Ovary (tissue), 3 donors: ENCODE measurements around the gene TMEM250.

Experiments
- POLR2A ChIP-seq: fragments of 450-650 bp; IDR thresholded peaks from one replicate; pipeline ENCODE4 v1.6.1; 2017; ENCODE audit warnings: antibody characterized with exemption, mild to moderate bottlenecking, moderate library complexity
- TF ChIP-seq, protein P1 (sequence below), 3 donors: fragments of 450-650 bp in 2 of 3; fragments of 200-600 bp in 1 of 3; IDR thresholded peaks; one replicate each; pipeline versions ENCODE4 v1.5.1 to v1.8.0; 2016 to 2022; ENCODE audit warnings: antibody characterized with exemption in 3 of 3, mild to moderate bottlenecking in 1 of 3
- donor health status: DM: no; HTN: no; CAD: no.

DNA sequence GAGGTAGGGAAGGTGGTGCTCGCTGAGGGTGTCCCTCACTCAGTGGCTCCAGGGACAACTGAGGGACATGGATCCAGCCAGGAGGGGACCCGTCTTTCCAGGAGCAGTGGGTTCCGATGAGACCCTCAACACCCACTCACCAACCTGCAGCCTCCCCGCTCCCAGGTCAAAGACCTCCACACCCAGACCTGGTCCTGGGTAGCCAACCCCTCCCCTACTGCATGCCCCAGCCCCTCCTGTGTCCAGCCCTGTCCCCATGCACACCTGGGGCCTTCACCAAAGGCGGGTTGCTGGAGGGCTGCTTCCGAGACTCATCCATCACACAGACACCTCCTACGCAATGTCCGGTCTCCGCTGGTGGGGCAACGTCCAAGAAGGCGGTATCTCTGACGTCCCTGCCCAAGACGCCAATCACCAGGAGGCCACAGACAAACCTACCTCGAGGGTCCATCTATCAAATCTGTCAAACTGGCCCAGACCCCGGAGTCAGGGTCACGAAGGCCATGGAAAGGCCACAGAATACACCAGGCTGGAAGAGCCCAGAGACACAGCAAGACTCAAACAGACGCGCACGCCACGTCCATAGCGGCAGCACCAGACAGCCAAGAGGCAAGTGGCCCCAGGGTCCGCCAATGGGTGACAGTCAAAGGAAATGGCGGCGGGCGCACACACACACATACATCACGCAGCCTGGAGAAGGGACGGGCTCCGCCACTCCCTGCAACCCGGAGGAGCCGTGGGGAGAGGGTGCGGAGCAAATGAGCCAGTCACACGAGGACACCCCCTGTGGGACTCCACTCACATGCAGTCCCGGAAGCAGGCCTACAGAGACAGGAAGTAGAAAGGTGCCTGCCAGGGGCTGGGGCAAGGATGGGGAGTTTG, 34.4 kb downstream of the TMEM250 start:
- TF ChIP-seq, protein P1, sequence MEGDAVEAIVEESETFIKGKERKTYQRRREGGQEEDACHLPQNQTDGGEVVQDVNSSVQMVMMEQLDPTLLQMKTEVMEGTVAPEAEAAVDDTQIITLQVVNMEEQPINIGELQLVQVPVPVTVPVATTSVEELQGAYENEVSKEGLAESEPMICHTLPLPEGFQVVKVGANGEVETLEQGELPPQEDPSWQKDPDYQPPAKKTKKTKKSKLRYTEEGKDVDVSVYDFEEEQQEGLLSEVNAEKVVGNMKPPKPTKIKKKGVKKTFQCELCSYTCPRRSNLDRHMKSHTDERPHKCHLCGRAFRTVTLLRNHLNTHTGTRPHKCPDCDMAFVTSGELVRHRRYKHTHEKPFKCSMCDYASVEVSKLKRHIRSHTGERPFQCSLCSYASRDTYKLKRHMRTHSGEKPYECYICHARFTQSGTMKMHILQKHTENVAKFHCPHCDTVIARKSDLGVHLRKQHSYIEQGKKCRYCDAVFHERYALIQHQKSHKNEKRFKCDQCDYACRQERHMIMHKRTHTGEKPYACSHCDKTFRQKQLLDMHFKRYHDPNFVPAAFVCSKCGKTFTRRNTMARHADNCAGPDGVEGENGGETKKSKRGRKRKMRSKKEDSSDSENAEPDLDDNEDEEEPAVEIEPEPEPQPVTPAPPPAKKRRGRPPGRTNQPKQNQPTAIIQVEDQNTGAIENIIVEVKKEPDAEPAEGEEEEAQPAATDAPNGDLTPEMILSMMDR (IDR thresholded peaks at IDR 0.05), result no peak
- no peak for TF ChIP-seq POLR2A
